ENCODE results near the gene RGMB.
"Not testable (repeated sequence)": the region's sequence is repeated elsewhere in the genome, so short reads cannot be mapped to it uniquely, and the experiment has no call there.

Gene RGMB, protein sequence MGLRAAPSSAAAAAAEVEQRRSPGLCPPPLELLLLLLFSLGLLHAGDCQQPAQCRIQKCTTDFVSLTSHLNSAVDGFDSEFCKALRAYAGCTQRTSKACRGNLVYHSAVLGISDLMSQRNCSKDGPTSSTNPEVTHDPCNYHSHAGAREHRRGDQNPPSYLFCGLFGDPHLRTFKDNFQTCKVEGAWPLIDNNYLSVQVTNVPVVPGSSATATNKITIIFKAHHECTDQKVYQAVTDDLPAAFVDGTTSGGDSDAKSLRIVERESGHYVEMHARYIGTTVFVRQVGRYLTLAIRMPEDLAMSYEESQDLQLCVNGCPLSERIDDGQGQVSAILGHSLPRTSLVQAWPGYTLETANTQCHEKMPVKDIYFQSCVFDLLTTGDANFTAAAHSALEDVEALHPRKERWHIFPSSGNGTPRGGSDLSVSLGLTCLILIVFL

DNA sequence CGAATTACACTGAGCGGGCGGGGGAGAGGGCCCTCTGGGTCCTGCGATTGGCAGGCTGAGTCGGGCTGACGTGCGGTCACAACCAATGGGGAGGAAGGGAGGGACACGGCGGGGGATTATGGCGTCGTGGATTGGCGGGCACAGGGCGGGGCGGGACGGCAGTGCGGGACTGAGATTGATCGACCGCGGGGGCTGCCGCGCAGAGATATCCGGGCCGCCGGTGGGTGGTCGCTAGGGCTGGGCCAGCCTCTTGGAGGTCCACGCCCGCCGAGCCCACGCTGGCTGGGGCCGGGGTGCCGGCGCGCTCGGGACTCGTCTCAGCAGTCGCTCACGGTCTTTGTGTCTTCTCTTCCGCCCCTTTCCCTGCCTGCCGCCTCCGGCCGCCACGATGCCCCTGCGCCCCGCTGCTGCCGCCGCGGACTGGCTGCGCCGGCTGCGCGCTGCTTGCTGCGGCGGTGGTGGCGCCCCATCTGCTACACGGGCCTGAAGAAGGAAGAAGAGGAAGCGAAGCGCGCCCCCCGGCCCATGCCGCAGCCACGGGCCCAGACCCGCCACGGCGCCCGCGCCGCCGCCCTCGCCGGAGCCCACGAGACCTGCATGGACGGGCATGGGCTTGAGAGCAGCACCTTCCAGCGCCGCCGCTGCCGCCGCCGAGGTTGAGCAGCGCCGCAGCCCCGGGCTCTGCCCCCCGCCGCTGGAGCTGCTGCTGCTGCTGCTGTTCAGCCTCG, at the start of gene RGMB:
RGMB (plus strand) TSS at position 200 of the 728 bp plus-strand sequence; CDS start at position 608, 408 bp downstream.
- peak; percentile 73 to 87 for DNase-seq (ENCODE audit: low read depth in 2 of 2)

DNA sequence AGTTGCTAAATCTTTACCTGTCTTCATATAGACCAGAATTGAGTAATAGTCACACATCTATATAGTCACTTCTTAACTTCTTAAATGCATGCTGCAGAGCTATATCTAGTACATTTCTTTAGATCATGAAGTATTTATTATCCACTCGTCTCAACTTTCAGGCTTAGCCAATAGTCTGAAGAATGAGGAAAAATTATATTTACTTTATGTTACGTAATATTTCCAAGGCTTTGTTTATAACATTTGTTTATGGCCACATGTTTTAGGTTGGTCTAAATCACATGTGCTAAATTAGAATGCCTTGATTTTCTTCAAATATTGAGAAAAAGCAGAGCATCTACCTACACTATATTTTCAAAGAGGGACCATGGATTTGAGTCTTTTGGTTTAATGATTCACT, 47.2 kb upstream of the RGMB start:
- DNase-seq (ENCODE audit: low read depth in 2 of 2), result no peak

DNA sequence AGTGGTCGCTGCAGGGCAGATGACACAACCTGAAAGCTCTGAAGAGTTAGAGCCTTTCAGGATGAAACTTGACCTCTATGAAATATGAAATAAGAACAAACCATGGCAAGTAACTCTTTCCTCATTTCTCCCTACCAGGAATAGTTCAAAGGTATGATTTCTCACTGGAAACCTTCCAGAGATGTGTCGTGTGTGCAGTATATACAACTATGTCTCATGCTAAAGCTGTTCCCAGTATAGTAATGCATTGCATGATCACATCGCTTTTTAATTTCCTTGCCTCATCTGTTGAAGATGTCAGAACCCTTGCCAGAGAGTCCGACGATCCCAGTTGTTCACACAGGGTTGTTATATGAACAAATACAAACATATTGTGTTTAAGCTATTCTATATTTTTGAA, 45.8 kb upstream of the RGMB start:
- DNase-seq (ENCODE audit: low read depth in 2 of 2), result no peak

DNA sequence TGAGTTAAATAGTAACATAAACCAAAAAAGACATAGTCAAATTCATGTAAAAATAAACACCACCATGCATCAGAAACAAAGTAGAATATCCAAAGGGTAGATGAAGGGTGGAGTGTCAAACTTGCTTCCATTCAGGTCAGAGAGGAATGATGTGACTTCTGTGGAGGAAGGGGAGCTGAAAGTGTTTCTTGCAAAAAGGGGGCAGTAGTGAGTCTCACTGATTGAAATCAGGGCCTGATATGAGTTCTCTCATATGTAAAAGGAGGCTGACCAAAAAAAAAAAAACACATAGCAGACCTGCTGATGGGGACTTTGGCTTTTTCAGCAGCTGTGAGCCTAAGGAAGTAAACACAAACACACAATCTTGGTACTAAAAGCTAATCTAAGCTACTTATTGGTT, 38.8 kb upstream of the RGMB start:
- no peak for DNase-seq (ENCODE audit: low read depth in 2 of 2)

DNA sequence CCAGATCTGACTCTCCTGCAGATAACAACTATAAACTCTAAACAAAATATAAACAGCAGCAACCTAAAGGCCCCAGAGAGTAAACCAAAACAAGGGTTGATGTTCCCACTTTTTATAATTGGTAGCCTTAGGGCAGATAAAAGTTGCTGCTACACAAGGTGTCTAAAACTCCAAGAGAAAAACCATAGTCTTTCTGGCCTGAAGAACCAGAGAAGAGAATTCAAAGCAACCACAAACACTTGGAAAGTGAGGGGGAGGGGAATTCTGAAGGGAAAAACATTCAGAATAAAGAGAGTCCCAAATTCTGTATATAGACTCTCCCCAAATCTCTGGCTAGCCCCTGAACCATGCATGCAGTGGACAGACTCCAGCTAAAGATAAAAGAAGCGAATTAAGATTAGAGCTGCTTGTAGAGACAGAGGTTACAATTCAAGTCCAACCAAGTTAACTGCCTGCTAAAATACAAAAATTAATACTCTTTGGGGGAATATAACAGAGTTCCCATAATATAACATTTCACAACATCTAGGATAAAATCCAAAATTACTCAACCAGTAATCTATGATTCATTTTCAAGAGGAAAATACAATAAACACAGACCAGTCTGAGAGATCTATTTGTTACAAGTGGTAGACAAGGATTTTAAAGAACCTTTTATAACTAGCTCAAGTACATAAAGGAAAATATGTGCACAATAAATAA, 37.5 kb upstream of the RGMB start:
- DNase-seq (ENCODE audit: low read depth in 2 of 2), result no peak

DNA sequence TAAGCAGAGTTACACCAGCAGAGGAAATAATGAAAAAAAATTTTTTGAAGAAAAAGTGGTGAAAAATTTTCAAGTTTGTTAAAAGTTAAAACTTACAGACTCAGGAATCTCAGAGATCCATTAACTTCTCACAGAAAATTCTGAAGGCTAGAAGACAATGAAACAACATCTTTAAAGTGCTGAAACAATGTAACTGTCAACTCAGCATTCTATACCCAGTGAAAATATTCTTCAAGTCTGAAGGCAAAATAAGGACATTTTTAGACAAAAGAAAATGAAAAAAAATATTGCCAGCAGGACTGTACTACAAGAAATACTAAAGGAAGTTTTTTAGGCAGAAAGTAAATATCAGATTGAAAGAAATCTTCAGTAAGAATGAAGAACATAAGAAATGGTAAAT, 36.7 kb upstream of the RGMB start:
- no peak for DNase-seq (ENCODE audit: low read depth in 2 of 2)

DNA sequence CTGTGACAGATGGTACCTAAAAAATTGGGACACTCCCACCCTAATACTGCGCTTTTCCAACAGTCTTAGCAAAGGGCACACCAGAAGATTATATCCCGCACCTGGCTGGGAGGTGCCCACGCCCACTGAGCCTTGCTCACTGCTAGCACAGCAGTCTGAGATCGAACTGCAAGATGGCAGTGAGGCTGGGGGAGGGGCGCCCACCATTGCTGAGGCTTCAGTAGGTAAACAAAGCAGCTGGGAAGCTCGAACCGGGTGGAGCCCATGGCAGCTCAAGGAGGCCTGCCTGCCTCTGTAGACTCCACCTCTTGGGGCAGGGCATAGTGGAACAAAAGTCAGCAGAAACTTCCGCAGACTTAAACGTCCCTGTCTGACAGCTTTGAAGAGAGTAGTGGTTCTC, 36.0 kb upstream of the RGMB start:
- DNase-seq (ENCODE audit: low read depth in 2 of 2), result not testable (repeated sequence)

DNA sequence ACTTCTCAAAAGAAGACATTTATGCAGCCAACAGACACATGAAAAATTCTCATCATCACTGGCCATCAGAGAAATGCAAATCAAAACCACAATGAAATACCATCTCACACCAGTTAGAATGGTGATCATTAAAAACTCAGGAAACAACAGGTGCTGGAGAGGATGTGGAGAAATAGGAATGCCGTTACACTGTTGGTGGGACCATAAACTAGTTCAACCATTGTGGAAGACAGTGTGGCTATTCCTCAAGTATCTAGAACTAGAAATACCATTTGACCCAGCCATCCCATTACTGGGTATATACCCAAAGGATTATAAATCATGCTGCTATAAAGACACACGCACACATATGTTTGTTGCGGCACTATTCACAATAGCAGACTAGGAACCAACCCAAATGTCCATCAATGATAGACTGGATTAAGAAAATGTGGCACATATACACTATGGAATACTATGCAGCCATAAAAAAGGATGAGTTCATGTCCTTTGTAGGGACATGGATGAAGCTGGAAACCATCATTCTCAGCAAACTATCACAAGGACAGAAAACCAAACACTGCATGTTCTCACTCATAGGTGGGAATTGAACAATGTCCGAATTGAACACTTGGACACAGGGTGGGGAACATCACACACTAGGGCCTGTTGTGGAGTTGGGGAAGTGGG, 34.8 kb upstream of the RGMB start:
- not testable (repeated sequence) for DNase-seq (ENCODE audit: low read depth in 2 of 2)

DNA sequence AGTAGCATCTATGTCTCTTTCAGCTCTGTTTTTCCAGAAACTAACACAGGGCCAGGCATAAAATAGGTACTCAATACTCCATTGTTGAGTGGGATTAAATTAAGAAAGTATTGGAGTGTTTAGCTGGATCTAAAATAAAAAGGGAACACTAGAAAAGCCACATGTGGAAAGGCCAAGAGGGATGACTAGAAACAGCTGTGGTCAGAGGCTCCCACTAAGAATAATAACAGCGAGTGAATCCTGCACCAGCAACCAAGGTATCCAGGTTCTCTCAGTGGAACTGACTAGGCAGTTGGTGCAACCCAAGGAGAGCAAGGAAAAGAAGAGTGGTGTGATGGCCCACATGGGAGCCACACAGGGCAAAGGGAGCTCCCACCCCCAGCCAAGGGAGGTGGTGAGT, 31.5 kb upstream of the RGMB start:
- no peak for DNase-seq (ENCODE audit: low read depth in 2 of 2)

DNA sequence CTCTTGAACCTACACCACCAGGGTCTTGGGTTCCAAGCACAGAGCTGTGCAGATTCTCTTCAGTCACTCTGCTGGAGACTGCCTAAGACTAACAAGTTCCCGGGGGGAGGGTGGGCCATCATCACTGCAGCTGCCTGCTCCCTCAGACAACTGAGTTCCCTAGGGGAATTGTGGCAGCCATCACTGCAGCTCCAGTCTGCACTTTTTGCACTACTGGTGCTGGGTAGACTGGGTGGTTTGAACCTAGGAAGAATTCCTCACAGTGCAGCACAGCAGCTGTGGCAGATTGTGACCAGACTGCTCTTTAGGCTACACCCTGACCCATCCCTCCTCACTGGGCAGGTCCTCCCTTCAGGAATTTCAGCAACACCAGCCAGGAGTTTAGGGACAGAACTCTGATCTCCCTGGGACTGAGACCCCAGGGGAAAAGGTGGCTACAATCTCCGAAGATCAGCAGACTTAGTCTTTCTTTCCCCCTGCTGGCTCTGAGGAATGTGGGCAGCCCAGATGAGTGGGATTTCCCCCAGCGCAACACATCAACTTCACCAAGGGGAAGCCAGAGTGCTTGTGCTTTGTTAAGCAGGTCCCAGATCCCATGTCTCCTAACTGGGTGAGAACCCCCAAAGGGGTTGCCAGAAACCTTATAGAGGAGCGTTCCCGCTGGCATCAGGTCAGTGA, 30.9 kb upstream of the RGMB start:
- DNase-seq (ENCODE audit: low read depth in 2 of 2), result no peak

DNA sequence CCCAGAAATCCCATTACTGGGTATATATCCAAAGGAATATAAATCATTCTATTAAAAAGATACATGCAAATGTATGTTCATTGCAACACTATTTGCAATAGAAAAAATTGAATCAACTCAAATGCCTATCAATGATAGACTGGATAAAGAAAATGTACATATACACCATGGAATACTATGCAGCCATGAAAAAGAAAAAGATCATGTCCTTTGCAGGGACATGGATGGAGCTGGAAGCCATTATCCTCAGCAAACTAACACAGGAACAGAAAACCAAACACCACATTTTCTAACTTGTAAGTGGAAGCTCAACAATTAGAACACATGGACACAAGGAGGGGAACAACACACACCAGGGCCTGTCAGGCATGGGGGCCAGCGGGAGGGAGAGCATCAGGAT, 25.2 kb upstream of the RGMB start:
- not testable (repeated sequence) for DNase-seq (ENCODE audit: low read depth in 2 of 2)

DNA sequence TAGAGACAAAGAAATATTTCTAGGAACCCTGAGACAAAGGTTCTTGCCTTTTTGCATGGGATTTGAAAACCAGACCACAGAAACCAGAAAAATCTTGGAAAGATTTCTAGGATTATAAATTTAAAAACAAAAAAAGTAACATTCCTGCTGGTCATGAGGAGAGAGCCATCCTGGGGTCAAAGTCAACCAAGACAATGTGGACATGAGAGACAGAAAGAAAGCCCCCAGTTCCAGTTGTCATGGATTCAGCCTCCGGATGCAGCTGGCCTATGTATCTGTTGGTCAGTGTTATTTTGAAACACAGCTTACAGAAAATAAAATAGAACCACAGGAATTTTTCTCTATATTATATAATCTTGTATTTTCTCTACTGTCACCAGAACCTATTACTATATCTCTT, 24.4 kb upstream of the RGMB start:
- DNase-seq (ENCODE audit: low read depth in 2 of 2), result no peak

DNA sequence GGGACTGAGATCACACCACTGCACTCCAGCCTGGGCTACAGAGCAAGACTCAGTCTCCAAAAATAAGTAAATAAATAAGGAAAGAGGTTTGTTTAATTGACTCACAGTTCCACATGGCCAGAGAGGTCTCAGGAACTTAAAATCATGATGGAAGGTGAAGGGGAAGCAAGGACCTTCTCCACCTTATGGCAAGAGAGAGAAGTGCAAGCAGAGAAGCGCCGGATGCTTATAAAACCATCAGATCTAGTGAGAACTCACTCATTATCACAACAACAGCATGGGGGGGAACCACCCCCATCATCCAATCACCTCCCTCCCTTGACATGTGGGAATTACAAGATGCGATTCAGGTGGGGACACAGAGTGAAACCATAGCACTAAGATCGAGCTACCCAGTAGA, 22.8 kb upstream of the RGMB start:
- DNase-seq (ENCODE audit: low read depth in 2 of 2), result no peak

DNA sequence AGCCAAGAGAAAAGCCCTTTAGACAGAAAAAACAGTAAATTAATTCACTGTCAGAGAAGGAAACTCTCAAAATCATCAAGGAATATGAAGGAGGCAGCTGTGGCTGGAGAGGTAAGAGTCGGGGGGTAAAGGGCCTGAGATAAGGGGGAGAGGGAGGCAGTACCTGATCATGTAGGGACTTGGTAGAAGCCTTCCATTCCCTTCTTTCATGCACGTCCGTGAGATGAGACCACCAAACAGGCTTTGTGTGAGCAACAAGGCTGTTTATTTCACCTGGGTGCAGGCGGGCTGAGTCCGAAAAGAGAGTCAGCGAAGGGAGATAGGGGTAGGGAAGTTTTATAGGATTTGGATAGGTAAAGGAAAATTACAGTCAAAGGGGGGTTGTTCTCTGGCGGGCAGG, 21.1 kb upstream of the RGMB start:
- DNase-seq (ENCODE audit: low read depth in 2 of 2), result not testable (repeated sequence)

DNA sequence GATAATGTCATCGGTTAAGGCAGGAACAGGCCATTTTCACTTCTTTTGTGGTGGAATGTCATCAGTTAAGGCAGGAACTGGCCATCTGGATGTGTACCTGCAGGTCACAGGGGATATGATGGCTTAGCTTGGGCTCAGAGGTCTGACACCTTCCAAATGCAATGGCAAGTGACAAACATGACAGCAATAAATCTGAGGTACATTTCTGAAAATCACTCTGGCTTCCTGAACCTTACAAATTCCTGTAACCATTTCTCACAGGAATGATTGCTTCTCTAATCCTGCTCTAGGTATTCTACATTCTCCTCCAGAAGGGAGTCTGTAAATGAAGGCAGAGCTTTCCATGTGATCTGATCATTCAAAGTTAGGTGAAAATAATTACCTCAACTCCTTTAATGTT, 20.7 kb upstream of the RGMB start:
- DNase-seq (ENCODE audit: low read depth in 2 of 2), result not testable (repeated sequence)

DNA sequence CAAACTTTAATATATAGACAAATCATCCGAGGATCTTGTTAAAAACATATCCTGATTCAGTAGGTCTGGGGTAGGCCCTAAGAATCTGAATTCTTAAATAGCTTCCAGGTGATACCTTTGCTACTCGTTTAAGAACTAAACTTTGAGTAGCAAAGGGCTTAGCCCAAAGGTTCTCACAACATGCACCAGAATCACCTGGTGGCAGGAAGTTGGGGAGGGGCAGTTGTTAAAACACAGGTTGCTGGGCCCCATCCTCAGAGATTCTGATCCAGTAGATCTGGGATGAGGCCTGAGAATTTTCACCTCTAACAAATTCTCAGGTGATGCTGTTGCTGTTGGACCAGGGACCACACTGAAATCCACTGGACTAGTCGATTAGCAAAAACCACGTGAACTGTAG, 20.0 kb upstream of the RGMB start:
- DNase-seq (ENCODE audit: low read depth in 2 of 2), result no peak

DNA sequence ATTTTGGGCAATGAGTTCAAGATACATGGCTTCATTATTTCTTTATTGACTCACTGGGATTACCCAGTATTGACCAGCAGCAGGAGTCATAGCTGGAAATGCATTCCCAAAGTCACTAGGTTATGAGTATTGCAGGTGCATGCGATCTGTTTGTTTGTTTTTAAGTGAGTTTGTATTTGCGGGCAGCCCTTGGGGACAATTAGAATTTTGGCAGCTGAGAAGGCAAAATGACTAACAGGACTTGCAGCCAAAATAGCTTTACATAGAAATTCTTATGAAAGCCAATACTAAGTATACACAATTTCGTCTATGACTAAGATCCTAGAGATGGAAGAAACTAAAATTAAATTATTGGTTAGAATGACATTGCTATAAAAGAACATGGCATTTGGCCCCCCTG, 18.1 kb upstream of the RGMB start:
- no peak for DNase-seq (ENCODE audit: low read depth in 2 of 2)

DNA sequence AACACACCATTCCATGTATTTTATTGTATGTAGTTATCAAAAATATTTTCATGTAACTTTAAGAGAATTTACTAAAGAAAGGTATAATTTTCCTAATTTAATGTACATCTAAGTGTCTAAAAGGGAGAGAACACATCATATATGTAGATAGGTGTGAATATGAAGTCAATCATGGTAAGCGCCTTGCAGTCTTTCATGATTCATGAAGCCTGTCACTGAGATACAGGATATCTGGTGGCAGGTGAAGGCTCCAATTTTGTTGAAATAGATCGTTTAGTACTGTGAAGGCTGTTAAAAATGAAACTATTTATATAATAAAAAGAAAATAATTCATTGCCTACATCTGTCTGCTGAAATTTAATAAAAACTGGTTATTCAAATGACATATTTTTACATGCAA, 15.5 kb upstream of the RGMB start:
- no peak for DNase-seq (ENCODE audit: low read depth in 2 of 2)

DNA sequence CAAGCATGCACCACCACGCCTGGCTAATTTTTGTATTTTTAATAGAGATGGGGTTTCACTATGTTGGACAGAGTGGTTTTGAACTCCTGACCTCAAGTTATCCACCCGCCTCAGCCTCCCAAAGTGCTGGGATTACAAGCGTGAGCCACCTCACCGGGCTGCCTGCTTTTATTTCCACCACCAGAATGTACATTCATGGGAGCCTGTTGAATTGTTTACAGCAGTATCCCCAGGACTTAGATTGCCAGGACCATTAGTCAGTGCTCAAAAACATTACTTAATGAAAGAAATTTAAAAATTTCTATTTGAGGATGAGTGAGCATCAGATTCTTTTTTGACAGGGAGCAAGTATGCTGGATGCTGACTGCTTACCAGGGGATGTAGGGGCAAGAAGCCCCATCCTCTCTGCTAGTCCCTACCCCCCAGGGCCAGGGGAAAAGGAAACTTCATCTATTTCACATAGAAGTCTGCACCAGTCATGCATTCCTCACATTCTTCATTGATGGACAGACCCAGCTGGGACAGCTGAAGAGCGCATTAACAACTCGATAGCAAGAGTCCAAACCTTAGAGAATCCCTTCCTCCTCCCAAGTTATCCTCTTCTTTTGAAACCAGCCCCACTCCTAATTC, 10.3 kb upstream of the RGMB start:
- DNase-seq (ENCODE audit: low read depth in 2 of 2), result no peak

DNA sequence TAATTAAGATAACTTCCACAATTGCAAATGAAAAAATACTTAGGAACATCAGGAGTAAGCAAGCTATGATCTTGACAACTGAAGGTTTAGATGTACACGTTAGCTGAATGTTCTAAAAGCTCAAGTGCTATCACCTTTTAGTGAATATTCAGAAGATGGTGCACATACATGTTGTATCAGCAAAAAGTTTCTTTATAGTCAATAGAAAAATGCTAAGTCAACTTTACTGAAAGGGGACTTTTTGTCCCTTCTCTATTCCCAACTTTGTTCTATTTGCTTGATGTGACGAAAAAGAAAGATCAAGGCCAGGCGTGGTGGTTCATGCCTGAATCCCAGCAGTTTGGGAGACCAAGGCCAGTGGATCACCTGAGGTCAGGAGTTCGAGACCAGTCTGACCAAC, 7.6 kb upstream of the RGMB start:
- DNase-seq (ENCODE audit: low read depth in 2 of 2), result no peak

DNA sequence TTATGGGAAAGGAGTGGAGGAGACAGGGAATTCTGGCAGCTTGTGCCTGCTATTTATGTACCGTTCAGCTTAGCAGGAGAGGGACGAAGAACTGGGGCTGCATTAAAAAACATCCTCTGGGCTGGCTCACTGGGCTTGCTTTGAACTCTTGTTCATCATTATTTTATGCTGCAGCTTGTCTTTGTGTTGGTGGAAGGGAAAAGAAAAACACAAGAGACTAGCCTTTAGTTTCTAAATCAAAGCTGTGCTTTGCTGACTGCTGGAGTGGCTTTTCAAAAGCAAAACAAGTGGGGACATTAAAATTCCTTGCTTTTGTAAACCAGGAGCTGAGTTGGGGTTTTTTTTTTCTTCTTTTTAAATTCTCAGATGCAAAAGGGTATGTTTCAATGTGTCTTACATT, 5.9 kb upstream of the RGMB start:
- no peak for DNase-seq (ENCODE audit: low read depth in 2 of 2)

All from stimulated activated CD8-positive, alpha-beta memory T cell treated with anti-CD3 and anti-CD28 coated beads, Interleukin-2, amount 100 ng/mL, for 48 hours (primary cell).